Right forelimb (tissue), 1 donor: ENCODE data around the gene REG1B.
A peak's percentile ranks its signal among the peaks of the same experiment; 100 is the strongest.
"Not testable (repeated sequence)": the region's sequence is repeated elsewhere in the genome, so short reads cannot be mapped to it uniquely, and the experiment has no call there.

Source experiments
- DNase-seq: peaks from one replicate; pipeline ENCODE4 v3.0.0-alpha.2; 2018

REG1B gene

DNA sequence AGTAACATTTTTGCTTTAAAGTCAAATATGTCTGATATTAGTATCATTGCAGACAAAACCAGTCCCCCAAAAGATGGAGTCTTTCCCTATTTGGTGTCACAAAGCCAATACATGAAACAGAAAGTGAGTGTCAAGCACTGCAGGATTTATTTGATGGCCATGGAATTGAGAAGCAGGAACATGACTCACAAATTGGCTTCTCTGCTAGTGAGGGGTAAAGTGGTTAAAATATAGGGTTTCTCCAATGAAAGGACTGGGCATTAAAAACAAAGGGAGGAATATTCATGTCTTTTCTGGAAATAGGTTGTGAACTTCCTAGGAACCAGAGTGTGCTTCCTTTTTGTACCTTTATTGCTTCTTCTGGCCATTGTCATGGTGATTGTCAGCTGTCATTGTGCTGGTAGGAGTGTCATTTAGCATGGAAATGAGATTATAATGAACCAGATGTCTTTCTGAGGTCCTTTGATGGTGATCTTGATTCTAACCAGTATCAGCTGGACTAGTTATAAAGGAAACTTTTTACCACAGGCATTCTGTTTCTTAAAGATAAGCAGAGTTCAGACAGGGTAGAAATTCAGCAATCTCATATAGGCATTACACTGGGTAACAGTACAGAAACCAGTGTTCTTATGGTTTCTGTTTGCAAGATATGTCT is 4.1 kb downstream of the REG1B start:
- DNase-seq: no peak

- no peak for DNase-seq
Observed at GRCh38 chr2:79082987-79083386, 4.8 kb downstream of the REG1B start.

GRCh38 chr2:79071078-79071477 is 16.7 kb downstream of the REG1B start:
- DNase-seq: no peak

DNA sequence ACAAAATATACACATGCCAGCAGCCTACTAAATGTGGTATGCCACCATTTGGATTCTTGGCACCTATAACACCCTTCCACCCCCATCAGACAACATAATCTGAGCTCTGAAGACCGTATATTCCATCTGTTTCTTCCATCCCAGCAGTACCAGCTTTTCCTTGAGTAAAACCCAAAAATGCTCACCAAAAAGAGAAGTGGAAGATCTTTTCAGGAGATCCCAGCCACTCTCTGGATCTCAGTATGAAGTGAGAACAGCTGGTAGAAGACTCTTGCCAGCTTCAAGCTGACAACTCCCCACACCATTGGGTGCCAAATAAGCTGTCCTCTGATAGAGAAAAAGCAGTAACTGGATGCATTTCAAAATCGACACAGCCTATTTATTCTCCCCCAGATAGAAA is 22.6 kb downstream of the REG1B start:
- no peak for DNase-seq

GRCh38 chr2:79054769-79055168 is 33.0 kb downstream of the REG1B start:
- not testable (repeated sequence) for DNase-seq

DNA sequence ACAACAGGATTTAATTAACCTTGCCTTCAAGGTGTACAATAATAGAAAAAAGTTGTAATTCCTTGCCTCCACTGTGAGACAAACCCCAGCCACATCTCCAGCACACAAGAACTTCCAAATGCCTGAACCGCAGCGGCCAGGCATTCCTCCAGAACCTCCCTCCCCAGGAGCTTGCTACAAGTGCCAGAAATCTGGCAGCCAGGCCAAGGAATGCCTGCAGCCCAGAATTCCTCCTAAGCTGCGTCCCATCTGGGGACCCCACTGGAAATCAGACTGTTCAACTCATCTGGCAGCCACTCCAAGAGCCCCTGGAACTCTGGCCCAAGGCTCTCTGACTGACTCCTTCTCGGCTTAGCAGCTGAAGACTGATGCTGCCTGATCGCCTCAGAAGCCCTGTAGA is 34.3 kb downstream of the REG1B start:
- peak; percentile 79 for DNase-seq

- no peak for DNase-seq
Observed at GRCh38 chr2:79041032-79041448, 46.8 kb downstream of the REG1B start.

GRCh38 chr2:79039944-79040343 is 47.8 kb downstream of the REG1B start:
- DNase-seq: no peak
